ENCODE data around the gene DUSP22. TPM values are rescaled to one million over a fixed set of nuclear protein-coding genes. Genes with fewer than 3 reads are reported as not detected.

Gene DUSP22
- total and polyA plus RNA-seq, 4 donors: 28.2 to 42.3 (median 29.7) TPM

DNA sequence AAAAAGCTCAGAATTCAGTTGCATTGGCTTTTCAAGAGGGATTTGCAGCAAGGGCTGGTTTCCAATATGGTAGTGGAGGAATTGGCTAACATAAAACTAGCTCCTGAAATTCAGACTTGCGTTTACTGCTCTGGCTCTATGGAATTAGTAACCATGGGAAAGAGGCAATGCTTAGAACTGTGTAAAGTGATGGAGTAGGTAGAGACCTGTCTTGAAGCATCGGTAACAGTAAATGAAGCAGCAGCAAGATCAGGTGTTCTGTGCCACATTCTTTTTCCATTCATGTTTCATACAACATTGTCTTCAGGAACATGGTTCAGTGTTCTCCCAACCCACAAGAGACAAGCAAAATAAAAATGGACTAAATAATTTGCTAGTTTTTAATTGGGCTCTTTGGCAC lies 105.8 kb downstream of the DUSP22 start:
- Histone ChIP-seq H3K36me3 (ENCODE audit: control insufficient read depth, insufficient read depth, low read length) (no peaks in the 10 kb centered on the region), H3K4me3 (ENCODE audit: low read depth, low read length) (no peak overlapping the region), H3K4me1 (ENCODE audit: control insufficient read depth, insufficient read depth, low read length) (peaks cover 7% of the 10 kb centered on the region), H3K27ac (ENCODE audit: low read depth, low read length) (no peak overlapping the region), H3K27me3 (ENCODE audit: control insufficient read depth, insufficient read depth, low read length) (peaks cover 36% of the 10 kb centered on the region), H3K9me3 (ENCODE audit: control insufficient read depth, insufficient read depth, low read length) (no peaks in the 10 kb centered on the region)
- no CpG with 5 or more reads among the region's 2 CpGs for WGBS (ENCODE audit: insufficient coverage)
- no peak for DNase-seq (ENCODE audit: low read depth in 4 of 6, low spot score in 6 of 6)

DNA sequence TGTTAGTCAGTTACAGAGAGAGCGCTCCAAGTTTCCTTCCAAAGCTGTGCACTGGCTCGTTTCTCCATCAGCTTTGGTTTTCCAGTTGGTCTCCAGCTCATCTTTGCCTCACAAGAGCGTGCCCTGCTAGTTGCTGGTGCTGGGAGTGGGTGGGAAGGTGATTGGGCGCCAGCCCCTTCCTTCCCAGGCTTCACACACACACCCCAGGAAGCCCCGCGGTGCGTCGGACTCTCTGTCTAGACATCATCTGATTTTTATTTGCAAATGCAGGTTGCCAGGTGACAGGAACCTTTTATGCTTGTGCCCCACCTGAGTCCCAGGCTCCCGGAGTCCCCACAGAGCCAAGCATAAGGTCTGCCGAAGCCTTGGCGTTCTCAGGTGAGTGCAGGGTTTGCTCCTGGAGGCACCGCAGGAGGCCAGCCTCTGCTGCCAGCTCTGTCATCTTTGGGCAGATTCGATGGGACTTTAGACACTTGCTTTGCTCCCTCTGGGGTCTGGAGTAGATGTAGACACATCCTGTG lies 106.3 kb downstream of the DUSP22 start:
- Histone ChIP-seq H3K36me3 (ENCODE audit: control insufficient read depth, insufficient read depth, low read length) (no peaks in the 10 kb centered on the region), H3K27ac (ENCODE audit: low read depth, low read length) (no peak overlapping the region), H3K9me3 (ENCODE audit: control insufficient read depth, insufficient read depth, low read length) (no peaks in the 10 kb centered on the region), H3K27me3 (ENCODE audit: control insufficient read depth, insufficient read depth, low read length) (peaks cover 32% of the 10 kb centered on the region), H3K4me3 (ENCODE audit: low read depth, low read length) (no peak overlapping the region), H3K4me1 (ENCODE audit: control insufficient read depth, insufficient read depth, low read length) (peaks cover 4% of the 10 kb centered on the region)
- DNase-seq (ENCODE audit: low read depth in 4 of 6, low spot score in 6 of 6): no peak
- WGBS (ENCODE audit: insufficient coverage): 86% methylated on average over 11 of the region's 13 CpGs

DNA sequence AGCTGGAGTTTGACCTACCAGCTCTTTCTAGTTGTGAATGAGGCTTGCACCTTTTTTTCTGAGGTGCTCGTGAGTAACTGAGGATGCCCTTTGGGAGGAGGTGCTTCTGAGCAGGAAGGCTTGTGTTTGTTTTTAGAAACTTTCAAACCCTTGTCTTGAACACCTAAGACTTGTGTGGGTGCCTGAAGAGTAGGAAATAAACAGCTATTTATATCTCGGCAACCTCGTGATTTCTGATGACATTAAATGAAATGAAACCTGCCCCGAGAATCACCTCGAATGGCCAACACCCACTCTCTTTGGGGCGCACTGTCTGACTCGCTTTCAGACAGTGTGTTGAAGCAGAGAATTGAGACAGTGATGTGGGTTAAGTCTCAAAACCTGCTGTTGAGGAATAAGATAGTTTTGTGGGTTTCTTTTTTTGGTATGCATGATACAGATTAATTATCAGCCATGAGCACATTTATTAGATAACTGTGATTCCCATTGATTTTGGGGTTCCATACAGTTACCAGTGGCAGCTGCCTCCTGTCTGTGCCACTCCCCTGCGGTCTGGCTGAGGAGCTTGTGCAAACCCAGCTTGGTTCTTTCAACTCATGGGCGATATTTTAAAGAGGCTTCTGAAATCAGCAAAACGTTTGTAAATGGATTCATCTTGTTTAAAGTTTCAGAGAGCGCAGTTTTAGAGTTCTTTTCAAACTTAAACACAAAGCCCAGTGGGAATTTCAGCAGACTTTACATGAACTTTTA lies 107.7 kb downstream of the DUSP22 start:
- Histone ChIP-seq H3K4me3 (ENCODE audit: low read depth, low read length) (no peak overlapping the region), H3K27ac (ENCODE audit: low read depth, low read length) (no peak overlapping the region), H3K27me3 (ENCODE audit: control insufficient read depth, insufficient read depth, low read length) (peaks cover 21% of the 10 kb centered on the region), H3K4me1 (ENCODE audit: control insufficient read depth, insufficient read depth, low read length) (no peaks in the 10 kb centered on the region), H3K9me3 (ENCODE audit: control insufficient read depth, insufficient read depth, low read length) (no peaks in the 10 kb centered on the region), H3K36me3 (ENCODE audit: control insufficient read depth, insufficient read depth, low read length) (no peaks in the 10 kb centered on the region)
- no peak for DNase-seq (ENCODE audit: low read depth in 4 of 6, low spot score in 6 of 6)
- WGBS (ENCODE audit: insufficient coverage): 93% methylated on average over 7 of the region's 11 CpGs

DNA sequence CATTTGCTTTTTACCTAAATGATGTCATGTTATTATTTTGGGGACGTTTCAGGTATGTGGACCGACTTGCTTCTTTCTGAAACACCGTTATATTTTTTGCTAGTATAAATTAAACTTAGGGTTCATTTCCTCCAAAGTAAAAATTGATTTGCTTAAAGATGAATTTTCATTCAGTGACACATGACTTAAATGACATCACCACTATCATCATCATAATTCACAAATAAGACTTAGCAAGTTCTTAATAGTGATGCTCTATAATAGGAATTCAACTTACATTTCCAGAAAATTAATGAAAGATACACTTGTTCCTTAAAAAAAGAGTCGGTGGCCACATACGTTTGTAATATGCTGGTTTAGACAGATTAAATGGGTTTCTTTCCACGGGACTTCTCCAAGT lies 108.5 kb downstream of the DUSP22 start:
- Histone ChIP-seq H3K36me3 (ENCODE audit: control insufficient read depth, insufficient read depth, low read length) (no peaks in the 10 kb centered on the region), H3K4me1 (ENCODE audit: control insufficient read depth, insufficient read depth, low read length) (no peaks in the 10 kb centered on the region), H3K9me3 (ENCODE audit: control insufficient read depth, insufficient read depth, low read length) (no peaks in the 10 kb centered on the region), H3K4me3 (ENCODE audit: low read depth, low read length) (no peak overlapping the region), H3K27me3 (ENCODE audit: control insufficient read depth, insufficient read depth, low read length) (peaks cover 14% of the 10 kb centered on the region), H3K27ac (ENCODE audit: low read depth, low read length) (no peak overlapping the region)
- no peak for DNase-seq (ENCODE audit: low read depth in 4 of 6, low spot score in 6 of 6)
- whole genome bisulfite sequencing (ENCODE audit: insufficient coverage): 89% methylated on average over 3 of the region's 6 CpGs

Other genes starting within 250 kb of the DUSP22 start
- 1 to 10 TPM in 1 of 2 donors, under 1 TPM in 1; 0.50 to 1.0 TPM for gene IRF4, start 99.3 kb downstream of the DUSP22 start, total RNA-seq
- under 1 TPM; 0.11 to 0.35 TPM for gene IRF4, start 99.3 kb downstream of the DUSP22 start, polyA plus RNA-seq (ENCODE audit: insufficient read length in 2 of 2)